WTC11 (cell line): ENCODE data around the gene CDK10. TPM values are rescaled to one million over a fixed set of nuclear protein-coding genes. Genes with fewer than 3 reads are reported as not detected.

ENCODE experiments used
- ATAC-seq: fragments of 200-7000 bp; cut with Tn5 transposase; 2 replicates; pipeline ENCODE4 v1.10.0; 2021; ENCODE audit warnings: mild to moderate bottlenecking, moderate library complexity
- CTCF ChIA-PET: fragments of 300-600 bp; sonication (Branson Sonifier 250); formaldehyde crosslinking; loops from one replicate; lab custom pipeline; 2021; ENCODE audit warnings: antibody characterized with exemption; lab: Charles Lee
- POLR2A ChIA-PET: fragments of 350-600 bp; sonication (Branson Sonifier 250); formaldehyde crosslinking; loops from one replicate; lab custom pipeline; 2021; ENCODE audit warnings: antibody characterized with exemption; lab: Charles Lee
- DNase-seq: peaks from one replicate; pipeline ENCODE4 v3.0.0; 2021; ENCODE audit warnings: low spot score
- H3K27ac Mint-ChIP-seq: 2 replicates; pipeline ENCODE4 v1.8.0; 2021; ENCODE audit warnings: mixed read lengths
- H3K27me3 Mint-ChIP-seq: 2 replicates; pipeline ENCODE4 v1.8.0; 2021; ENCODE audit warnings: low read depth, mild to moderate bottlenecking, moderate library complexity, mixed read lengths
- H3K36me3 Mint-ChIP-seq: 2 replicates; pipeline ENCODE4 v1.8.0; 2021; ENCODE audit warnings: mixed read lengths
- H3K4me1 Mint-ChIP-seq: 2 replicates; pipeline ENCODE4 v1.8.0; 2022; ENCODE audit warnings: mixed read lengths
- H3K4me3 Mint-ChIP-seq: 2 replicates; pipeline ENCODE4 v1.8.0; 2021; ENCODE audit warnings: mild to moderate bottlenecking, moderate library complexity, mixed read lengths
- H3K9me3 Mint-ChIP-seq: 2 replicates; pipeline ENCODE4 v1.8.0; 2021; ENCODE audit warnings: mixed read lengths
- ELF4 ChIP-seq: sonication (generic); formaldehyde crosslinking; IDR thresholded peaks from 2 replicates; pipeline ENCODE4 v1.8.1; 2022; ENCODE audit warnings: low read depth, mild to moderate bottlenecking, moderate library complexity, missing genetic modification reagents
- NFE2L1 ChIP-seq: sonication (generic); formaldehyde crosslinking; IDR thresholded peaks from 2 replicates; pipeline ENCODE4 v1.8.1; 2023; ENCODE audit warnings: missing genetic modification reagents
- NFYB ChIP-seq: sonication (generic); formaldehyde crosslinking; conservative IDR thresholded peaks from 2 replicates; pipeline ENCODE4 v1.8.0; 2022; ENCODE audit warnings: low read depth, missing genetic modification reagents
- RORB ChIP-seq: fragments of 250-450 bp; sonication (Bioruptor Pico); IDR thresholded peaks from 2 replicates; pipeline ENCODE4 v1.9.0; 2021; ENCODE audit warnings: mild to moderate bottlenecking
- ZNF219 ChIP-seq: sonication (generic); formaldehyde crosslinking; IDR thresholded peaks from 2 replicates; pipeline ENCODE4 v1.8.0; 2023; ENCODE audit warnings: missing genetic modification reagents, mild to moderate bottlenecking, borderline replicate concordance
- ZNF232 ChIP-seq: sonication (generic); formaldehyde crosslinking; IDR thresholded peaks from 2 replicates; pipeline ENCODE4 v1.8.0; 2022; ENCODE audit warnings: mild to moderate bottlenecking, missing genetic modification reagents
- ZNF396 ChIP-seq: fragments of 250-450 bp; sonication (Bioruptor Pico); IDR thresholded peaks from 2 replicates; pipeline ENCODE4 v1.8.0; 2021; ENCODE audit warnings: mild to moderate bottlenecking, moderate library complexity, borderline replicate concordance
- ZNF416 ChIP-seq: fragments of 250-450 bp; sonication (Bioruptor Pico); IDR thresholded peaks from 2 replicates; pipeline ENCODE4 v1.9.0; 2021; ENCODE audit warnings: mild to moderate bottlenecking, inconsistent platforms
- total RNA-seq: library from RNA; stranded (reverse); gene quantifications from 3 replicates; pipeline ENCODE4 v1.2.3, GENCODE V29; 2021
- TF ChIP-seq, protein P1 (sequence below): sonication (generic); formaldehyde crosslinking; conservative IDR thresholded peaks from 2 replicates; pipeline ENCODE4 v1.8.1; 2023; ENCODE audit warnings: mild to moderate bottlenecking, low read depth, missing genetic modification reagents, moderate library complexity
- TF ChIP-seq, protein P2 (sequence below): sonication (generic); formaldehyde crosslinking; IDR thresholded peaks from 2 replicates; pipeline ENCODE4 v1.8.1; 2023; ENCODE audit warnings: mild to moderate bottlenecking, missing genetic modification reagents, borderline replicate concordance
- TF ChIP-seq, protein P3 (sequence below): sonication (generic); formaldehyde crosslinking; IDR thresholded peaks from 2 replicates; pipeline ENCODE4 v1.8.0; 2022; ENCODE audit warnings: mild to moderate bottlenecking, missing genetic modification reagents
- TF ChIP-seq, protein P4 (sequence below): sonication (generic); formaldehyde crosslinking; IDR thresholded peaks from 2 replicates; pipeline ENCODE4 v1.8.1; 2023; ENCODE audit warnings: mild to moderate bottlenecking, missing genetic modification reagents, moderate library complexity
- TF ChIP-seq, protein P5 (sequence below): sonication (generic); formaldehyde crosslinking; IDR thresholded peaks from 2 replicates; pipeline ENCODE4 v1.8.1; 2023; ENCODE audit warnings: mild to moderate bottlenecking, missing genetic modification reagents, moderate library complexity
- TF ChIP-seq, protein P6 (sequence below): sonication (generic); formaldehyde crosslinking; IDR thresholded peaks from 2 replicates; pipeline ENCODE4 v1.8.0; 2022; ENCODE audit warnings: missing genetic modification reagents
- TF ChIP-seq, protein P7 (sequence below): sonication (generic); formaldehyde crosslinking; IDR thresholded peaks from 2 replicates; pipeline ENCODE4 v1.8.1; 2022; ENCODE audit warnings: low read depth, mild to moderate bottlenecking, moderate library complexity, missing genetic modification reagents, borderline replicate concordance

The CDK10 gene
- total RNA-seq, 1 experiment from 2014 or later: 102 TPM

DNA sequence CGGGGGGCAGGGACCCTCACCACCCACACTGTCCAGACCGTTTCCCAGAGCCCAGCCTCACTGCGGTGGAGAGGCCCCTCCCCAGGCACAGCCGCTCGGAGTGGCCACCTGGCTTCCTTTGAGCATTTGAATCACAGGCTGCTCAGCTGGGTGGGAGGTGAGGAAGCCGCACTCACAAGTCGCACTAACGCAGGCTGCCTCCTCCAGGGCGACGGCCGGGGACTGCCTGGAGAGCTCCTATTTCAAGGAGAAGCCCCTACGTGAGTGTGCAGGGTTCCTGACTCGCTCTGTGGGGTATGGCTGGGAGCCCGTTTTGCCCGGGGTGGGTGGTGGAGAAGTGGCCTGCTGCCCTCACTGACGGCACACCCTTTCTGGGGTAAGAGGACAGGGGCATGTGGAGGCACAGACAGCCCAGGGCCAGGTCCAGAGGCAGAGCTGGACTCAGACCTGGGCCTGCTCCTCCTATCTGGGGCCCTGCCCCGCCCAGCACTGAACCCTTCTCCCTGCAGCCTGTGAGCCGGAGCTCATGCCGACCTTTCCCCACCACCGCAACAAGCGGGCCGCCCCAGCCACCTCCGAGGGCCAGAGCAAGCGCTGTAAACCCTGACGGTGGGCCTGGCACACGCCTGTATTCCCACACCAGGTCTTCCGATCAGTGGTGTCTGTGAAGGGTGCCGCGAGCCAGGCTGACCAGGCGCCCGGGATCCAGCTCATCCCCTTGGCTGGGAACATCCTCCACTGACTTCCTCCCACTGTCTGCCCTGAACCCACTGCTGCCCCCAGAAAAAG lies 8.8 kb downstream of the CDK10 start:
- no peak for DNase-seq
- Mint-ChIP-seq H3K27me3 (no peaks in the 10 kb centered on the region), H3K4me1 (peaks cover 6% of the 10 kb centered on the region), H3K9me3 (no peaks in the 10 kb centered on the region), H3K36me3 (peaks cover 31% of the 10 kb centered on the region), H3K4me3 (no peak overlapping the region), H3K27ac (no peak overlapping the region)
- CTCF ChIA-PET: interaction anchor here (0.5 to 2.5 kb wide), 2 partner anchors 10 to 80 kb away, joined by 4 to 9 read pairs; no protein-coding TSS in a partner anchor
- POLR2A ChIA-PET: interaction anchor here (0.5 to 1.2 kb wide), 3 partner anchors 9 to 197 kb away, joined by 3 read pairs; partner anchors contain the start of gene CDK10
- TF ChIP-seq, protein P1, sequence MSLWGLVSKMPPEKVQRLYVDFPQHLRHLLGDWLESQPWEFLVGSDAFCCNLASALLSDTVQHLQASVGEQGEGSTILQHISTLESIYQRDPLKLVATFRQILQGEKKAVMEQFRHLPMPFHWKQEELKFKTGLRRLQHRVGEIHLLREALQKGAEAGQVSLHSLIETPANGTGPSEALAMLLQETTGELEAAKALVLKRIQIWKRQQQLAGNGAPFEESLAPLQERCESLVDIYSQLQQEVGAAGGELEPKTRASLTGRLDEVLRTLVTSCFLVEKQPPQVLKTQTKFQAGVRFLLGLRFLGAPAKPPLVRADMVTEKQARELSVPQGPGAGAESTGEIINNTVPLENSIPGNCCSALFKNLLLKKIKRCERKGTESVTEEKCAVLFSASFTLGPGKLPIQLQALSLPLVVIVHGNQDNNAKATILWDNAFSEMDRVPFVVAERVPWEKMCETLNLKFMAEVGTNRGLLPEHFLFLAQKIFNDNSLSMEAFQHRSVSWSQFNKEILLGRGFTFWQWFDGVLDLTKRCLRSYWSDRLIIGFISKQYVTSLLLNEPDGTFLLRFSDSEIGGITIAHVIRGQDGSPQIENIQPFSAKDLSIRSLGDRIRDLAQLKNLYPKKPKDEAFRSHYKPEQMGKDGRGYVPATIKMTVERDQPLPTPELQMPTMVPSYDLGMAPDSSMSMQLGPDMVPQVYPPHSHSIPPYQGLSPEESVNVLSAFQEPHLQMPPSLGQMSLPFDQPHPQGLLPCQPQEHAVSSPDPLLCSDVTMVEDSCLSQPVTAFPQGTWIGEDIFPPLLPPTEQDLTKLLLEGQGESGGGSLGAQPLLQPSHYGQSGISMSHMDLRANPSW (CRISPR knock-in tag): no peak
- TF ChIP-seq NFE2L1 (CRISPR knock-in tag): no peak
- TF ChIP-seq, protein P2, sequence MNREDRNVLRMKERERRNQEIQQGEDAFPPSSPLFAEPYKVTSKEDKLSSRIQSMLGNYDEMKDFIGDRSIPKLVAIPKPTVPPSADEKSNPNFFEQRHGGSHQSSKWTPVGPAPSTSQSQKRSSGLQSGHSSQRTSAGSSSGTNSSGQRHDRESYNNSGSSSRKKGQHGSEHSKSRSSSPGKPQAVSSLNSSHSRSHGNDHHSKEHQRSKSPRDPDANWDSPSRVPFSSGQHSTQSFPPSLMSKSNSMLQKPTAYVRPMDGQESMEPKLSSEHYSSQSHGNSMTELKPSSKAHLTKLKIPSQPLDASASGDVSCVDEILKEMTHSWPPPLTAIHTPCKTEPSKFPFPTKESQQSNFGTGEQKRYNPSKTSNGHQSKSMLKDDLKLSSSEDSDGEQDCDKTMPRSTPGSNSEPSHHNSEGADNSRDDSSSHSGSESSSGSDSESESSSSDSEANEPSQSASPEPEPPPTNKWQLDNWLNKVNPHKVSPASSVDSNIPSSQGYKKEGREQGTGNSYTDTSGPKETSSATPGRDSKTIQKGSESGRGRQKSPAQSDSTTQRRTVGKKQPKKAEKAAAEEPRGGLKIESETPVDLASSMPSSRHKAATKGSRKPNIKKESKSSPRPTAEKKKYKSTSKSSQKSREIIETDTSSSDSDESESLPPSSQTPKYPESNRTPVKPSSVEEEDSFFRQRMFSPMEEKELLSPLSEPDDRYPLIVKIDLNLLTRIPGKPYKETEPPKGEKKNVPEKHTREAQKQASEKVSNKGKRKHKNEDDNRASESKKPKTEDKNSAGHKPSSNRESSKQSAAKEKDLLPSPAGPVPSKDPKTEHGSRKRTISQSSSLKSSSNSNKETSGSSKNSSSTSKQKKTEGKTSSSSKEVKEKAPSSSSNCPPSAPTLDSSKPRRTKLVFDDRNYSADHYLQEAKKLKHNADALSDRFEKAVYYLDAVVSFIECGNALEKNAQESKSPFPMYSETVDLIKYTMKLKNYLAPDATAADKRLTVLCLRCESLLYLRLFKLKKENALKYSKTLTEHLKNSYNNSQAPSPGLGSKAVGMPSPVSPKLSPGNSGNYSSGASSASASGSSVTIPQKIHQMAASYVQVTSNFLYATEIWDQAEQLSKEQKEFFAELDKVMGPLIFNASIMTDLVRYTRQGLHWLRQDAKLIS: no peak
- TF ChIP-seq RORB (CRISPR knock-in tag): no peak
- TF ChIP-seq, protein P3, sequence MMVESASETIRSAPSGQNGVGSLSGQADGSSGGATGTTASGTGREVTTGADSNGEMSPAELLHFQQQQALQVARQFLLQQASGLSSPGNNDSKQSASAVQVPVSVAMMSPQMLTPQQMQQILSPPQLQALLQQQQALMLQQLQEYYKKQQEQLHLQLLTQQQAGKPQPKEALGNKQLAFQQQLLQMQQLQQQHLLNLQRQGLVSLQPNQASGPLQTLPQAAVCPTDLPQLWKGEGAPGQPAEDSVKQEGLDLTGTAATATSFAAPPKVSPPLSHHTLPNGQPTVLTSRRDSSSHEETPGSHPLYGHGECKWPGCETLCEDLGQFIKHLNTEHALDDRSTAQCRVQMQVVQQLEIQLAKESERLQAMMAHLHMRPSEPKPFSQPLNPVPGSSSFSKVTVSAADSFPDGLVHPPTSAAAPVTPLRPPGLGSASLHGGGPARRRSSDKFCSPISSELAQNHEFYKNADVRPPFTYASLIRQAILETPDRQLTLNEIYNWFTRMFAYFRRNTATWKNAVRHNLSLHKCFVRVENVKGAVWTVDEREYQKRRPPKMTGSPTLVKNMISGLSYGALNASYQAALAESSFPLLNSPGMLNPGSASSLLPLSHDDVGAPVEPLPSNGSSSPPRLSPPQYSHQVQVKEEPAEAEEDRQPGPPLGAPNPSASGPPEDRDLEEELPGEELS (CRISPR knock-in tag): no peak
- TF ChIP-seq, protein P4, sequence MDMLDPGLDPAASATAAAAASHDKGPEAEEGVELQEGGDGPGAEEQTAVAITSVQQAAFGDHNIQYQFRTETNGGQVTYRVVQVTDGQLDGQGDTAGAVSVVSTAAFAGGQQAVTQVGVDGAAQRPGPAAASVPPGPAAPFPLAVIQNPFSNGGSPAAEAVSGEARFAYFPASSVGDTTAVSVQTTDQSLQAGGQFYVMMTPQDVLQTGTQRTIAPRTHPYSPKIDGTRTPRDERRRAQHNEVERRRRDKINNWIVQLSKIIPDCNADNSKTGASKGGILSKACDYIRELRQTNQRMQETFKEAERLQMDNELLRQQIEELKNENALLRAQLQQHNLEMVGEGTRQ (CRISPR knock-in tag): no peak
- no peak for TF ChIP-seq ZNF232
- TF ChIP-seq NFYB (CRISPR knock-in tag): no peak
- no peak for TF ChIP-seq ZNF219
- TF ChIP-seq ZNF416: no peak
- TF ChIP-seq, protein P5, sequence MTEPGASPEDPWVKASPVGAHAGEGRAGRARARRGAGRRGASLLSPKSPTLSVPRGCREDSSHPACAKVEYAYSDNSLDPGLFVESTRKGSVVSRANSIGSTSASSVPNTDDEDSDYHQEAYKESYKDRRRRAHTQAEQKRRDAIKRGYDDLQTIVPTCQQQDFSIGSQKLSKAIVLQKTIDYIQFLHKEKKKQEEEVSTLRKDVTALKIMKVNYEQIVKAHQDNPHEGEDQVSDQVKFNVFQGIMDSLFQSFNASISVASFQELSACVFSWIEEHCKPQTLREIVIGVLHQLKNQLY (CRISPR knock-in tag): no peak
- TF ChIP-seq, protein P6, sequence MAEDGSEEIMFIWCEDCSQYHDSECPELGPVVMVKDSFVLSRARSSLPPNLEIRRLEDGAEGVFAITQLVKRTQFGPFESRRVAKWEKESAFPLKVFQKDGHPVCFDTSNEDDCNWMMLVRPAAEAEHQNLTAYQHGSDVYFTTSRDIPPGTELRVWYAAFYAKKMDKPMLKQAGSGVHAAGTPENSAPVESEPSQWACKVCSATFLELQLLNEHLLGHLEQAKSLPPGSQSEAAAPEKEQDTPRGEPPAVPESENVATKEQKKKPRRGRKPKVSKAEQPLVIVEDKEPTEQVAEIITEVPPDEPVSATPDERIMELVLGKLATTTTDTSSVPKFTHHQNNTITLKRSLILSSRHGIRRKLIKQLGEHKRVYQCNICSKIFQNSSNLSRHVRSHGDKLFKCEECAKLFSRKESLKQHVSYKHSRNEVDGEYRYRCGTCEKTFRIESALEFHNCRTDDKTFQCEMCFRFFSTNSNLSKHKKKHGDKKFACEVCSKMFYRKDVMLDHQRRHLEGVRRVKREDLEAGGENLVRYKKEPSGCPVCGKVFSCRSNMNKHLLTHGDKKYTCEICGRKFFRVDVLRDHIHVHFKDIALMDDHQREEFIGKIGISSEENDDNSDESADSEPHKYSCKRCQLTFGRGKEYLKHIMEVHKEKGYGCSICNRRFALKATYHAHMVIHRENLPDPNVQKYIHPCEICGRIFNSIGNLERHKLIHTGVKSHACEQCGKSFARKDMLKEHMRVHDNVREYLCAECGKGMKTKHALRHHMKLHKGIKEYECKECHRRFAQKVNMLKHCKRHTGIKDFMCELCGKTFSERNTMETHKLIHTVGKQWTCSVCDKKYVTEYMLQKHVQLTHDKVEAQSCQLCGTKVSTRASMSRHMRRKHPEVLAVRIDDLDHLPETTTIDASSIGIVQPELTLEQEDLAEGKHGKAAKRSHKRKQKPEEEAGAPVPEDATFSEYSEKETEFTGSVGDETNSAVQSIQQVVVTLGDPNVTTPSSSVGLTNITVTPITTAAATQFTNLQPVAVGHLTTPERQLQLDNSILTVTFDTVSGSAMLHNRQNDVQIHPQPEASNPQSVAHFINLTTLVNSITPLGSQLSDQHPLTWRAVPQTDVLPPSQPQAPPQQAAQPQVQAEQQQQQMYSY (CRISPR knock-in tag): no peak
- TF ChIP-seq, protein P7, sequence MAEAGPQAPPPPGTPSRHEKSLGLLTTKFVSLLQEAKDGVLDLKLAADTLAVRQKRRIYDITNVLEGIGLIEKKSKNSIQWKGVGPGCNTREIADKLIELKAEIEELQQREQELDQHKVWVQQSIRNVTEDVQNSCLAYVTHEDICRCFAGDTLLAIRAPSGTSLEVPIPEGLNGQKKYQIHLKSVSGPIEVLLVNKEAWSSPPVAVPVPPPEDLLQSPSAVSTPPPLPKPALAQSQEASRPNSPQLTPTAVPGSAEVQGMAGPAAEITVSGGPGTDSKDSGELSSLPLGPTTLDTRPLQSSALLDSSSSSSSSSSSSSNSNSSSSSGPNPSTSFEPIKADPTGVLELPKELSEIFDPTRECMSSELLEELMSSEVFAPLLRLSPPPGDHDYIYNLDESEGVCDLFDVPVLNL: no peak
- no peak for TF ChIP-seq ZNF396 (CRISPR knock-in tag)
- no peak for TF ChIP-seq ELF4 (CRISPR knock-in tag)
- ATAC-seq: no peak
